Mammary epithelial cell (primary cell): ENCODE data around the gene CEP290.

Source experiments
- CTCF ChIP-seq, 2 donors: IDR thresholded peaks in 1 of 2; conservative IDR thresholded peaks in 1 of 2; 2 replicates each; pipeline ENCODE4 v1.5.1; 2011 to 2012; ENCODE audit warnings: inconsistent platforms in 2 of 2, low read length in 2 of 2, mild to moderate bottlenecking in 2 of 2, control low read depth in 1 of 2, low read depth in 1 of 2; ENCODE audit not compliant: insufficient read depth in 1 of 2; ENCODE audit errors: extremely low read depth in 1 of 2
- EZH2 ChIP-seq: IDR thresholded peaks from 2 replicates; pipeline ENCODE4 v1.6.1; 2012; ENCODE audit warnings: low read length, inconsistent platforms, borderline replicate concordance

GRCh38 chr12:88141425-88141773, 489 bp downstream of the CEP290 start:
- TF ChIP-seq CTCF (conservative IDR thresholded peaks at IDR 0.05 in 1 of 2, IDR thresholded peaks at IDR 0.05 in 1 of 2; ENCODE audit: extremely low read depth in 1 of 2, insufficient read depth in 1 of 2, low read depth in 1 of 2, low read length in 2 of 2) (no peak), EZH2 (no peak)
